Renal cortical epithelial cell (primary cell): ENCODE data around the gene ASXL3. TPM values are rescaled to one million over a fixed set of nuclear protein-coding genes. Genes with fewer than 3 reads are reported as not detected.

Experiments
- DNase-seq: peaks from one replicate; pipeline ENCODE4 v3.0.0-alpha.2; 2011; ENCODE audit warnings: low read depth
- total RNA-seq: library from RNA; depleted of rRNA; stranded (reverse); fragments of >200 nt; gene quantifications from 2 replicates; pipeline ENCODE4 v1.2.3, GENCODE V29; 2014

ASXL3 gene
- total RNA-seq, 1 donor from 2014 or later, result 0.05 TPM

DNA sequence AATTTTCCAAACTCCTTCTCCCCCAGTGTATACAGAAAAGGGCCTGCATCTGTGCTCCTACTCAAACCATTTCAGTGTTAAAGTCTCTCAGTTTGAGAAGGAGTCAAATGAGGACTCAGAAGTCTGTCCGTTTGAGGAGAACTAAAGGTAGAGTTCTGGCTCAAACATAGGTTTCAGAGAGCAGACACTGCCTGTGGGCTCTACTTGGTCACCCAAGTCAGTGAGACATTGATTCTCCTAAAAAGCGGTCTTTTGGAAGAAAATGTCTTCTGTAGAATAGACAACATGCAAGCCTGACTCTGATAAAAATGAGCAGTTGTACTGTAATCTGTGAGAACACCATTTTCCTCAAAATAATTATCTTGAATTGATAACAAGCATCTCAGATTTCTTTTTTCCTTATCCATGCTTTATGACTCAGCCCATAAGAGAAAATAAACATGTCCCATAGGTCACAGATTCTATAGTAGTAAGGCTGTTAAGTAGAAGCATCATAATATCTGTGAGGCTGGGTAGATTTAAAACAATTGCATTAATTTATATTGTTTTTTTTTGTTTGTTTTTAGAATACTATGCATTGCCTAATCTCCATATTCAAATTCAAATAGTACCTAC, 82.8 kb downstream of the ASXL3 start:
- DNase-seq, result no peak

DNA sequence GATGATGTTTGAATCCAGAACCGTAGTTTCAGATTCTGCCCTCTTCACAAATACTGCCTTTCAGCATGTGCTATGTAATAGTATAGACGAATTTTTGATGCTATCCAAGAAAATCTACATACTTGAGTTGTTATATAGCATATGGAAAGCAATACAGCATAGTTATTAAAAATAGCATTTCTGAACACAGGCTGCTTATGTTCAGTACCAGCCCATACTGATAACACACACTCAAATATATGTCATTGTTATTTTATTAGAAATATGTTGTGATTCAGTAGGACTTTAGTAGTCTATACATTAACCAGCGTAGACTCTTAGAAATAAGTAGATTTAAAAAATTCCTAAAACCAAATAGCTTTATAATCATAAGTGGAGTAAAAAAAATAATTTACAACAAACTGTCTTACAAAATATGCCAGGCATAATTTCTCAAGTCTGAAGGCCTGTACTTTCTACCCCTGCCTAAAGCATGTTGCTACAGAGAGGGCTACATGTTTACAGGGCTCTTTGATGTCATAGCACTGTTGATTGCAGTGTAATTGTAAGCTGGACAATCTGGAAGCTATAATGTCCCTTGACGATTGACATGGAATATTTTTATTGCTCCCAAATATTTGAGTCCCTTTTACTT, 86.3 kb downstream of the ASXL3 start:
- no peak for DNase-seq

DNA sequence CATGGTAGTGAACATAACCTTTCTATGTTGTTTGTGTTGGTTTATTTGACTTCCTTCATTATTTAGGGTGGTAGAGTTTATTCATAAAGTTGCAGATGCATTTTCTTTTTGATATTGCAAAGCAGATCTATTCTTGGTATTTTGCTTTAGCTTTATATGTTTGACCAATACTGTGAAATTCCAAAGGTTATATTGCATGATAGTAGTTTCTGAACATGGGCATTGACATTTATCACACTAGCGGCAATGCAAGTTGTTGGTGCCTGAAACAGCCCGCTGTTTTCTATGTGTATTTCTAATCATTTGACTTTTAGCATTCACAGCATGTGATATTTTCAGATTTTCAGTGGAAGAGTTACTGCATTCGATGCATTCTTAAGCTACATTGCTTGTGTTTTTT, 87.2 kb downstream of the ASXL3 start:
- no peak for DNase-seq

DNA sequence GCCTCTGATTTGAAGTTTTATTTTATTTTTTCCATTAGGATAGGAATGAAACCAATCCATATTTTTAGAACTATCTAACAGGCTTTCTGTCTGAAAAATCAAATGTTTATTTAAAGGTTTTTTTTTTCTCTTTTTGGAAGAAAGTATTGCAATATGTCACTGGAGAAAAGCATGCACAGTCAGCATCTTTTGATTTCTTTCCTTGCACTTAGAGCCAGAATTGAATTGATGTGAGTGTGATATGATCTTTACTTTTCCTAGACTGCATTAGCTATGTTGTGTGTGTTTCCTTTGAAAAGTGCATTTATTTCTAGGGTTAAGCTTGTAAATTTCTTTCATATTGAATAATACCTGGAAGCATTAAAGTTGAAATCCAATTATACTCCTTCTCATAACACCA, 87.6 kb downstream of the ASXL3 start:
- no peak for DNase-seq

DNA sequence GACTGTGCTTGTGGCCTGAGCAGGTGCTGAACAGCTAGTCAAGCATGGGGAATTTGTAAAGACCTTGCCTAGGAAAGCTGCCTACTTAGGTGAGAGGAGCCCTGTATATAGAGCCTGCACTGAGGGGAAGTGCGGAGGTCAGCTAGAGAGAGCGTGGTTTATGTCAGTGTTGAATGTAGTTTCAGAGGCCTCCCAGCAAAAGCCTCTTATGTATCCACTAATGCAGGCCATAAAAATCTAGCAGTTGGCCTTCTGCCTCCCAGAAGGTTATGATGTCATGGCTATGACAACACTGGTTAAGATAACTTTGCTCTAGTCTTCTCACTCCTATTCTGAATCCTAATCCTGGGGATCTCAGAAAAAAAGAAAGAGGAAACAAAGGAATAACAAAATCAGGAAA, 88.9 kb downstream of the ASXL3 start:
- DNase-seq, result no peak

DNA sequence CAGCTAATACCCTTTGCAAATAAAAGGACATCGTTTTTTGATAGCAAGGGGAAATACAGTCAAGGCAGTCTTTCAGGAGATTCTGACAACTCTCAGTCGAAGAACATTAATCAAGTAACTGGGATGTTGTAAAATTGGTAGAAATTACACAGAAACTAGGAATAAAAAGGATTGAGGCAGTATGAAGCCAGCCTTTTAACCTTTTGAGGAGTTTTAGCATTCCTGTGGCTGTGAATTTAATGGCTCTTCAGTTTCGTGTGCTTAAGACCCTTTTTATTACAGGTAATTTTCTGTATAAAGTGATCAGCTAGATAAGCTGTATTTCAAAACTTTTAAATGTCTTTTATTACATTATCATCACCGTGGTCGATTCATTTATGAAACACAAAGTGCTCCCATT, 91.6 kb downstream of the ASXL3 start:
- no peak for DNase-seq

DNA sequence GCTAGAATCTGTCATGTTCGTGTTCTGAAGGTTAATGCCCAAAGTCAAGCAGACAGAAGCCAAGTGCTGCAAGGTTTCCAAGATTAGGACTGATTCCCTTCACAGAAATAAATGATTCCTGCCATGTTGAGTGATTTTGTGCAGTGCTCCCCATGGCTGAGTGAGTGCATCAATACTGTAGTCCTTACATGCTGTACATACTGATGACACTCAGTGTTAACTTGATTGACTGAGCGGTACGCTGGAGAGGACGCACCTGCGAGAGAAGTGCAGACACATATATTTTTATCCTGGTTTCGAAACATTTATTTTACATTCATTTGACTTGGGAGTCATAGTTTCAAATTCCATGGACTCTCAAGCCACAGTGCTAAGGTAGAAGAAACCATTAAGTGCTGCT, 92.0 kb downstream of the ASXL3 start:
- no peak for DNase-seq

DNA sequence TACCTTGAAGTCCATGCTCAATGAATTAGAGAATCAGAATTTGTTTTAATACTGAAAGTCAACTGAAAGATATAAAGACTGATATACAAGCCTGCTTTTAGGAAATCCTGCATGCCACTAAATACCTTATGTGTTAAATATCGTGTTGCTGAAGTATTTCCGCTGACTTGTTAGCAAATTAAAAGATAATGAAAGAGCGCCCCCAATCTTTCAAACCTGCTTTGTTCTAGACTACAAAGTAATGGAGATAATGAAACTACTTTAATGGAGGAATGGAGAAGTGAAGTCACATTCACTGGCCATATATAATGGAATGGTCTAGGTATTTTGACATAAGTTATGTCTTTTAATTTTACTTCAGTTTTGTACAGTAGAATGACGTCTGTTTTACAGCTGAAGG, 95.7 kb downstream of the ASXL3 start:
- no peak for DNase-seq

DNA sequence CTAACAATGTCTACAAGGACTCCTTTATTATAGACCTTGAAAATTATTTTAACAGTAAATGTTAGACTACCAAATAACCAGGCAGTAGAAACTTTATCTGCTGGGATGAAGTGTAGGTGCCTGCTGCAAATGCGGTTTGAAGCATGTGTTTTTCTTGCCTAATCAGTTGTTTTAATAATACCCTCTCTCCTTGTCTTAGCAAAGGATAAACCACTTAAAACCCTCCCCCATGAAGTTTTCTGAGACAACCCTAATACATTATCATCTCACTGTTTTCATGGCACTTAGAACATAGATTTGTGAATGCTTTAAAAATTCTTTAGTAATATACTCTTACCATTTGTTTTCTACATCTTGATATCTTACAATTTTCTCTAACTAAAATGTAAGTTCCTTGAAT, 98.6 kb downstream of the ASXL3 start:
- DNase-seq, result no peak

DNA sequence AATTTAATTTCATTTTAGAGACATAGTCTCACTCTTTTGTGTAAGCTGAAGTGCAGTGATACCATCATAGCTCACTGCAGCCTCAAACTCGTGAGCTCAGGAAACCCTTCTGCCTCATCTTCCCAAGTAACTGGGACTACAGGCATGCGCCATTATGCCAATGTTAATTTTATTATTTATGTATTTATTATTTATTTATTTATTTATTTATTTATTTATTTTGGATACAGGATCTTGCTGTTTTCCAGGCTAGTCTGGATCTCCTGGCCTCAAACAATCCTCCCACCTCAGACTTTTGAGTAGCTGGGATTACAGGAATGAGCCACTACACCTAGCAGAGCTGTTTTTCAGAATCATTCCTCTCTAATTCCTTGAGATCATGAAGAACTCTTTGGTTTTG, 99.9 kb downstream of the ASXL3 start:
- DNase-seq, result no peak

DNA sequence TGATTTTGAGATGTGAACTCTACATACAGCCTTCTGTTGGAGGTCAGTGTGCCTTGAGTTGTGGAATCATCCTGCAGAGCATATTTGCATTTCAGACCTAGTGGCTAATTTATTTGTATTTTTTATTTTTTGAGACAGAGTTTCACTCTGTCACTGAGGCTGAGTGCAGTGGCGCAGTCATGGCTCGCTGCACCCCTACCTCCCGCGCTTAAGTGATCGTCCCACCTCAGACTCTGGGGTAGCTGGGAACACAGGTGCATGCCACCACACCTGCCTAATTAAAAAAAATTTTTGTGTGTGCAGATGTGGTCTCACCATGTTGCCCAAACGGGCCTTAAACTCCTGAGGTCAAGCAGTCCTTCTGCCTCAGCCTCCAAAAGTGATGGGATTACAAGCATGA, 104.4 kb downstream of the ASXL3 start:
- no peak for DNase-seq

DNA sequence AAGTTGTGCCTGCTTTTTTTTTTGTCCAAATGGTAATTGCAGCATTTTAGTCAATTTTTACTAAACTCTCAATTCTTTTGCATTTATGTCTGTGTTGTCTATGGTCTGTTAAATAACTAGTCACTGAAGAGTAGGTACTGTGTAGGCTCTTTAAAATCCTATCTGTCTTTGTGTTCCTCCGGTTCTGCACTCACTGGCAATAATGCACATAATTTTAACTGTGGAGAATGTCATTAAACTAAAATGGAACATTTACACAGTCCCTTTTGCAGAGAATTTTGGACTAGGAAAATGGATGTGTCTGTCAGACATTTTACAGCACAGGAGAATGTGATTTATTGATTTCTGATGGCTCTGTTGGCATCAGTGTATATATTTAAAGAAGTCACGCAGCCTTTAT, 116.6 kb downstream of the ASXL3 start:
- no peak for DNase-seq

DNA sequence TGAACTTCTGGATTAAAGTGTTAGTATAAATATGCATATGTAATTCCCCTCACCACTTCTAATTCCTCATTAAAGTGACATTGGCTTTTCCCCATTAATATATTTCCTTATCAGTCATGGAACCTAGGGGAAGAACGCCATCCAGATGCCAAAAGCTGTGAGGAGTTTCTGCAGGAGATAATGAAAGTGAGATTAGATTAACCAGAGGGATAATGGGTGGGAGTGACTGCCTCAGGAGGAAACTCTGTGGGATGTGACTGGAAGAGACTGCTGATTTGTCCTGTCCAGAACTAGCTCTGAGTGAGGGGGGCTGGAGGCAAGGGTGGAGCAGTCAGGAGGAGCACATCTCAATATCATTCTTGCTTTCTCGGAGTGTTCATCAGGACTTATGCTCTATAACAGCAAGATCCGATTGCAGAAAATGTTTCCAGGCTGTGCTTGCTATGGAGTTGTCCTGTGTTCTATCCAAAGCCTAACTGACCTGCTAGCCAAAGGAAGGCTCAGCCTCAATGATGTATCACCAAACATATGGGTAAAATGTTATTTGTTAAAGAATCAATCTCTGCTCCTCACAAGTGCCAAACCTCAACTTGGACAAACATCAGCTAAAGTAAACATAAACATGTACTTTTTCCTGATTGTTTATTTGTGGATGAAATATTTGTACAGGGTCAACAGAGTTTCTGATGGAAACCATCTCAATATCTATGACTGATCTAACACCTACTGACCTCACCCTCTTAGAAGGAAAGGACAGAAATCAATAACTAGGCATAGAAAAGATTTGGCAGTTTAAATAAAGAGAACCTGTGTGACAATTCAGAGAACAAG, 118.5 kb downstream of the ASXL3 start:
- no peak for DNase-seq

DNA sequence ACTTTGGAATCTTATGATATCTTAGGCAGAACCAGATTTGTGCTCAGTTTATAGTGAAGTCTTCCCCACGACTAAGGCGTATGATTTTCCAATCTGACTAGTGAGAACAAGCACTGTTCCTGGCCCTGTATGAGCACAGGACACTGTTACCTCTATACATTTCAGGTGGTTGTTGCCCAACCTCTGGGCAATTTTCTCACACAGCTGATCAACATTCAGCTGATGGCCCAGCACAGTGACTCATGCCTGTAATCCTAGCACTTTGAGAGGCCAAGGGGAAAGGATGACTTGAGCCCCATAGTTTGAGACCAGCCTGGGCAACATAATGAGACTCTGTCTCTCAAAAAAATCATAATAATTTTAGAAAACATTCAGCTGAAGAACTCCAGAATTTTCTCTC, 119.5 kb downstream of the ASXL3 start:
- peak; percentile 15 for DNase-seq

DNA sequence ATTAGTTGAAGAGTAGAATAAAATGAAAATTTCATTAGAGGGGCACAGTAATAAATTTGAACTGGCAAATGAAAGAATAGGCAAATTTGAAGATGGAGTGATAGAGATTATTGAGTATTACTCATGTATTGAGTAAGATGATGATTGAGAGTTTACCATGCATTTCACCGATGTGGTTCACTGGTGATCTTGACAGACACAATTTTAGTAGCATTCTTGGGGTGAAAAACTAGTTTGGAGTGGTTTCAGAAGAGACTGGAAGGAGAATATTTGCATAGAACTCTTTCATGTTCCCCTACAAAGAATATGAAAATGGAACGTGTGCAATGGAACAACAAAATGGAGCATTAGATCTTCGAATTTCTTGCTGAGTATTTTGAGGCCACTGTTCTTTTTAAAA, 121.4 kb downstream of the ASXL3 start:
- DNase-seq, result no peak

DNA sequence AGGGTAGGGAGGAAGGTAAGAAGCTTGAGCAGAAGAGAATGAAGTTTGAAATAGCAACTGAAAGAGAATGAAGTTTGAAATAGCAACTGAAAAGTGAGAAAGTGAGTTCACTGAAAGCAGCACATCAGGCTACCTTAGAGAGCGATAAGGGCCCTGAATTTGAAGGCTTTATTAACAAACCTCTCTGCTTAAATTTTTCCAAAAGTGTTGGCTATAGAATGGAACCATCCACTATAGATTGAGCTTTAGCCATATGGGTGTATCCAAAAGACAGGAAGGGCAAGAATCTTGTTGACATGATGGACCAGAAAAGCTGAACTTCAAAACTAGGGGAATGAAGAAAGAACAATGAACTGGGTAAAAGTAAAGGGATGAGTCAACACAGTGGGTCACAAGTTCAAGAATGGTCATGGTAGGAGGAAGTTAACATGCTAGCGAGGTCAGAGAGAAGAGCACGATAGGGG, 122.5 kb downstream of the ASXL3 start:
- peak; percentile 9 for DNase-seq

DNA sequence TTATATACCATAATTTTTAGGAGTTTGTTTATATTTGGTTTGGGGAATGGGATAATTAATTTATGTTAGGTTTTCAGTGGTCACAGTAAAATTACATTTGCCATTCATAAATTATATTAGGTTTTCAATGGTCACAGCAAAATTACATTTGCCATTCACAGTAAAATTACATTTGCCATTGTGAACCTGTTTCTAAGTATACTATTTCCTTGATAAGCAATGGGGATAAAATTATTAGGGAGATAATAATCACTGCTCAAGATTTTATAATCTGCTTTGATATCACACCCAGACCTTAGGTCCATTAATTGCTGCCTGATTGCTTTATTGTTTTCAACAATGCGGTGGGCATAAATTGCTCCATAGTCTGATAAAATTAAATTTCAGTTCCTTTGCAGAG, 124.6 kb downstream of the ASXL3 start:
- no peak for DNase-seq

DNA sequence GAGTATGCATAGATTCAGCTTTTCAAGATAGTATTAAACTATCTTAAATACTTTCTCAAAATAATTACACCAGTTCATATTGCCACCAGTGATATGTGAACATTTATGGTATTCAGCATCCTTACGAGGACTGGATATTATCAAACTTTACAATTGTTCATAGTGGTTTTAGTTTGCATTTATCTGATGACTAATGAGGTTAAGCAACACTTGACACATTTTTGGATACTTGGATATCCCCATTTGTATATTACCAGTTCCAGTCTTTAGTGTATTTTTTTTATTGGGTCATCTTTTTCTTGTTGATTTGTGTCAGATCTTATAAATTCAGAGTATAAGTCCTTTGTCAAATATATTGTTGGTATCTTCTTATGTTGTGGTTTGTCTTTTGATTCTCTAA, 128.4 kb downstream of the ASXL3 start:
- DNase-seq, result no peak

DNA sequence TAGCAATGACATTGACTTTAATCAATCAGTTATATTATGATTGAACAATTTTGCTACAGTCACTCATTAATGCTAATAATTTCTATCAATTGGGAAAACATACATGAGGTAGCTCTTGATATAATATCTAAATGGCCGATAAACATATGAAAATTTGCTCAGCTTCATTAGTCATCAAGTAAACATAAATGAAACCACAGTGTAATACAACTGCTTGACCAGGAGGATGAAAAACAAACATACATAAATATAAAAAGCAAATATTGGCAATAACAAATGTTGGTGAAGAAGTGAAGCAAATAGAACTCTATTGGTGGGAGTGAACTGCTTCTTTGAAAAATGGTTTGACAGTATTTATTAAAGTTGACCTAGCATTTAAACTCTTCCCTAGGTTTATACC, 130.9 kb downstream of the ASXL3 start:
- DNase-seq, result no peak

DNA sequence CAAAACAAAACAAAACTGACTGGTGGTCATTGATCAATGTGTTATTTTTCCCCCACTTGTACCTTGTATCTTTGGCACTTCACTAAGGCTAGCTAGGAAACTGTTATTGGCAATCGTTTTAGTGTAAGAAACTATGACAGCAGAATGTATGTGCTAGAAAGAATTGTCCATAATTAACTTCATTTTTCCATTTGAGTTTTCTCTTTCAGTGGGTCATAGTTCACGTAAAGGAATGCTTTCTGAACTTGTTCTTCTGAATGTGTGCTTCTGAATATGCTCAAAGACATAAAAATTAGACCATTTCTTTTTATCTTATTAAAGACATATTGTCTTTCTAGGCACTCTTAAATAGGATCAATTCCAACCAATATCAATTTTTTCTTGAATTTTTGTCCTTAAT, 132.2 kb downstream of the ASXL3 start:
- DNase-seq, result no peak

DNA sequence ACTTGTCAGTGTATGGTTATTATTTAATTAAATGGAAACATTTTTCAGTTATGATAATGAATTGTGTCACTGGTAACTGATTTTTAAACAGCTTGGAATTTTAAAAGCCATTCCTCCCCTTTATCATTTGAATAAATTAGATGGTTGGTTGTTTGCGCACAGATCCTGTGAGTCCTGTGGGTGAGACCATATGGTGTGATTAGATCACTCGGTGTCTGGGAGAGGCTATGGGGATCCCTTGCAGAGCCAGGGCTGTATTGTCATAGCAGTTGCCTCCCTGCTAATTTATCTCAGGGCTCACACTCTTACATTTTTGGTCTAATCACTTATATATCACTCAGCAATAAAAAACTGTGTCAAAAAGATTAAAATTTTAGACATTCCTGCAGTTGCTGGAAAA, 133.5 kb downstream of the ASXL3 start:
- DNase-seq, result no peak

DNA sequence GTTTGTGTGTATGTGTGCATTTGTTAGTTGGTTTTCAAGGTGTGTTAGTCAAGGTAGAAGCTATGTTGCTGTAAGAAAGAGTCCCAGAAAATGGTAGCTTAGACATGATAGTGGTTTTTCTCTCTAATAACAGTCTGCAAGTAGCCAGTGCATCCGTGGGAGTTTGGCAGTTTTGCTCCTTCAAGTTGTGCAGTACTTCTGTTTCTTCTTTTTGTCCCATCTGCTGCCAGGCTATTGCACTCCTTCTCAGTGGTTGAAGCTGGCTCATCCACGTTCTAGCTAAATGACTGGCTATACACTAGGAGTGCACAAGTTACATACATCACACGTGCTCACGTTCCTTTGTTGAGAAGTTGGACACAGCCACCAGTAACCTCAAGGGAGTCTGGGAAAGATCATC, 134.7 kb downstream of the ASXL3 start:
- DNase-seq, result no peak

DNA sequence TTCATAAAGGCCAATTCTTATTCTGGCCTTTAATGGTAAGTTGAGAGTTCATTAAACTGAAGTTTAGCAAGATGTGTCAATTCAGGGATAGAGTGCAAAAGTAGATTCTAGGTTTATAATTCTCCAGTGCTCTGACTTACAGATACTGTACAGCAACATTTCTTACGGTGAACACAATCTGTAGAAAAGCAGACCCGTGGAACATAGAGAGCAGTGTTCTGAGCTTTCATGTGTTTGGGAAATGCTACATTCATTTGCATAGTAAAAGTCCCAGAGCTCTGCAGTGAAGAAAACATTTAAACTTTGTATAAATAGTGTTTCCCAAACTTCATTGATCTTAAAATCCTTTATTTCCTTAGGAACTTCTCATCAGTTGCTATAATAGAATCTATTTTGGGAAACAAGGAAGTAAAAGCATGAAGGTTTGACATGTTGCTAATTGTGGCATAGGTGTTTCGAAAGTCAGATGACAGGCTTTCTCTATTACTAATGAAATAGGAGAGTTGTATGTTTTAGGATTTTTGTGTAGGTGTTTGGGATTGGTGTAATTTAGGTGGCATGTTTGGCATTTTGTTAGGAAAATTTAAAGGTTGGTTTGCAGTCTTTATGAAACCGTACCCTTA, 138.2 kb downstream of the ASXL3 start:
- peak; percentile 42 for DNase-seq
